K562 (cell line): Measurements from ENCODE around the gene BRMS1. TPM values are rescaled to one million over a fixed set of nuclear protein-coding genes. Genes with fewer than 3 reads are reported as not detected.
A peak's percentile ranks its signal among the peaks of the same experiment; 100 is the strongest.

Experiments used
- ATAC-seq: fragments of 200-7000 bp; cut with Tn5 transposase; 3 replicates; pipeline ENCODE4 v1.9.1; 2020; ENCODE audit warnings: moderate library complexity
- BruUV-seq: library from RNA; stranded (reverse); fragments of 400-500 nt; replicated peaks from 2 replicates; lab custom pipeline; 2021; lab: Mats Ljungman, UMichigan
- CTCF ChIA-PET: fragments of 300-600 bp; formaldehyde crosslinking; extraction: SDS; loops from one replicate; lab custom pipeline; 2021; ENCODE audit warnings: low intra/inter-chr PET ratio; lab: Yijun Ruan, JAX
- POLR2A ChIA-PET: fragments of 300-600, 350-650 bp; sonication (Branson Sonifier 250); formaldehyde crosslinking; extraction: SDS; loops from one replicate; lab custom pipeline; 2021; ENCODE audit warnings: antibody characterized with exemption, inconsistent platforms; lab: Yijun Ruan, JAX
- DNase-seq, 4 experiments: peaks; one replicate each; pipeline versions ENCODE4 v3.0.0 to v3.0.0-alpha.2; 2011 to 2018; ENCODE audit warnings: low spot score in 3 of 4, mixed read lengths in 3 of 4; ENCODE audit errors: extremely low read depth in 1 of 4
- FAIRE-seq: peaks from 2 replicates; lab custom pipeline; 2011; peaks lifted over from hg19 to GRCh38; lab: Jason Lieb, UNC
- H2AFZ ChIP-seq: 2 replicates; pipeline ENCODE4 v1.6.0; 2011; ENCODE audit warnings: low read depth, low read length, control low read depth, inconsistent platforms
- H3K27ac ChIP-seq: fragments of 200-600 bp; 3 replicates; pipeline ENCODE4 v1.8.0; 2011; ENCODE audit warnings: low read depth, mild to moderate bottlenecking, control low read depth, inconsistent platforms, low read length, moderate library complexity, mixed read lengths; ENCODE audit errors: extremely low read depth
- H3K27me3 ChIP-seq, 2 experiments: fragments of 300-600 bp in 1 of 2; 2 replicates in 1 of 2; 3 replicates in 1 of 2; pipeline versions ENCODE4 v1.6.0 to v1.8.0; 2011; ENCODE audit warnings: inconsistent platforms in 2 of 2, low read length in 2 of 2, mild to moderate bottlenecking in 1 of 2, mixed read lengths in 1 of 2, moderate library complexity in 1 of 2; ENCODE audit not compliant: control insufficient read depth in 2 of 2, insufficient read depth in 2 of 2
- H3K36me3 ChIP-seq: fragments of 300-600 bp; 3 replicates; pipeline ENCODE4 v1.8.0; 2011; ENCODE audit warnings: mild to moderate bottlenecking, low read length, inconsistent platforms; ENCODE audit not compliant: control insufficient read depth, insufficient read depth
- H3K4me1 ChIP-seq, 2 experiments: fragments of 200-600 bp in 1 of 2; replicated peaks in 1 of 2; 2 replicates in 1 of 2; 3 replicates in 1 of 2; pipeline versions ENCODE4 v1.5.1 to v1.8.0; 2011; ENCODE audit warnings: inconsistent platforms in 2 of 2, low read length in 2 of 2, mild to moderate bottlenecking in 1 of 2, mixed read lengths in 1 of 2, moderate library complexity in 1 of 2; ENCODE audit not compliant: control insufficient read depth in 2 of 2, insufficient read depth in 2 of 2
- H3K4me2 ChIP-seq: 2 replicates; pipeline ENCODE4 v1.6.1; 2011; ENCODE audit warnings: low read length, control low read depth, inconsistent platforms, mixed read lengths; ENCODE audit not compliant: insufficient read depth
- H3K4me3 ChIP-seq: fragments of 200-600 bp; sonication (generic), shearing (Covaris generic); 2 replicates; pipeline ENCODE4 v1.5.1; 2016; ENCODE audit warnings: control low read depth, inconsistent platforms
- H3K79me2 ChIP-seq: fragments of 200-600 bp; 3 replicates; pipeline ENCODE4 v1.8.0; 2011; ENCODE audit warnings: low read length, inconsistent platforms; ENCODE audit not compliant: control insufficient read depth, insufficient read depth
- H3K9ac ChIP-seq, 2 experiments: 2 replicates each; pipeline versions ENCODE4 v1.6.0 to v1.6.1; 2011; ENCODE audit warnings: low read depth in 2 of 2, low read length in 2 of 2, control low read depth in 1 of 2, inconsistent platforms in 1 of 2, mild to moderate bottlenecking in 1 of 2, mixed read lengths in 1 of 2; ENCODE audit not compliant: insufficient read depth in 1 of 2
- H3K9me1 ChIP-seq: one replicate; pipeline ENCODE4 v1.6.0; 2011; ENCODE audit warnings: inconsistent platforms, mild to moderate bottlenecking, low read length, moderate library complexity; ENCODE audit not compliant: control insufficient read depth, insufficient read depth
- H3K9me3 ChIP-seq: replicated peaks from 2 replicates; pipeline ENCODE4 v1.5.1; 2011; ENCODE audit warnings: low read depth, low read length, inconsistent platforms; ENCODE audit not compliant: control insufficient read depth, insufficient read depth
- H4K20me1 ChIP-seq: replicated peaks from 2 replicates; pipeline ENCODE4 v1.6.1; 2011; ENCODE audit warnings: low read length, inconsistent platforms, mixed read lengths; ENCODE audit not compliant: control insufficient read depth, insufficient read depth
- CBFA2T2 ChIP-seq: fragments of 450-650 bp; conservative IDR thresholded peaks from 2 replicates; pipeline ENCODE4 v1.6.1; 2017; ENCODE audit warnings: mild to moderate bottlenecking
- CBFA2T3 ChIP-seq: fragments of 450-650 bp; IDR thresholded peaks from 2 replicates; pipeline ENCODE4 v1.6.1; 2017
- DIDO1 ChIP-seq: fragments of 450-650 bp; IDR thresholded peaks from 2 replicates; pipeline ENCODE4 v1.6.1; 2016; ENCODE audit warnings: low read depth, missing biosample characterization, missing genetic modification characterization
- FOXA3 ChIP-seq, 2 experiments: fragments of 450-650 bp in 1 of 2; sonication (generic) in 1 of 2; formaldehyde crosslinking; IDR thresholded peaks in 1 of 2; conservative IDR thresholded peaks in 1 of 2; 2 replicates each; pipeline versions ENCODE4 v1.4.0 to v1.8.0; 2020 to 2022; ENCODE audit warnings: mild to moderate bottlenecking in 2 of 2, missing genetic modification reagents in 1 of 2
- FOXK2 ChIP-seq, 2 experiments: fragments of 450-650 bp; IDR thresholded peaks in 1 of 2; conservative IDR thresholded peaks in 1 of 2; 2 replicates each; pipeline ENCODE4 v1.6.1; 2016; ENCODE audit warnings: low read depth in 2 of 2, mild to moderate bottlenecking in 1 of 2
- HEY1 ChIP-seq: fragments of 250-450 bp; sonication (Bioruptor Pico); IDR thresholded peaks from 2 replicates; pipeline ENCODE4 v1.5.0; 2020; ENCODE audit warnings: mild to moderate bottlenecking, moderate library complexity, borderline replicate concordance
- HMG20A ChIP-seq: fragments of 450-650 bp; formaldehyde crosslinking; conservative IDR thresholded peaks from 2 replicates; pipeline ENCODE4 v1.4.0; 2020; ENCODE audit warnings: mild to moderate bottlenecking, mixed read lengths
- KDM1A ChIP-seq, 2 experiments: fragments of 450-650 bp; IDR thresholded peaks; 2 replicates each; pipeline ENCODE4 v1.6.1; 2016; ENCODE audit warnings: mild to moderate bottlenecking in 2 of 2
- L3MBTL2 ChIP-seq: fragments of 450-650 bp; IDR thresholded peaks from 2 replicates; pipeline ENCODE4 v1.6.1; 2016; ENCODE audit warnings: mild to moderate bottlenecking, moderate library complexity
- MAX ChIP-seq: sonication (generic); formaldehyde crosslinking; IDR thresholded peaks from 2 replicates; pipeline ENCODE4 v1.9.0; 2022; ENCODE audit warnings: mild to moderate bottlenecking, missing genetic modification reagents
- MTA3 ChIP-seq: fragments of 450-650 bp; formaldehyde crosslinking; IDR thresholded peaks from 2 replicates; pipeline ENCODE4 v1.6.1; 2017; ENCODE audit warnings: mild to moderate bottlenecking, borderline replicate concordance
- MXD1 ChIP-seq: fragments of 250-450 bp; sonication (Bioruptor Pico); IDR thresholded peaks from 2 replicates; pipeline ENCODE4 v1.8.0; 2021; ENCODE audit warnings: borderline replicate concordance, mild to moderate bottlenecking, moderate library complexity; ENCODE audit not compliant: poor library complexity, severe bottlenecking
- NBN ChIP-seq: fragments of 450-650 bp; IDR thresholded peaks from 2 replicates; pipeline ENCODE4 v1.6.1; 2016; ENCODE audit warnings: low read depth, mild to moderate bottlenecking
- NFATC3 ChIP-seq: fragments of 450-650 bp; IDR thresholded peaks from 2 replicates; pipeline ENCODE4 v1.6.1; 2017; ENCODE audit warnings: mild to moderate bottlenecking
- SMARCA4 ChIP-seq: fragments of 450-650 bp; IDR thresholded peaks from 2 replicates; pipeline ENCODE4 v1.6.1; 2016
- SP1 ChIP-seq: sonication (generic); formaldehyde crosslinking; IDR thresholded peaks from 2 replicates; pipeline ENCODE4 v1.8.1; 2022; ENCODE audit warnings: mild to moderate bottlenecking, missing genetic modification reagents
- ZFX ChIP-seq: sonication (generic); formaldehyde crosslinking; IDR thresholded peaks from 2 replicates; pipeline ENCODE4 v1.8.0; 2022; ENCODE audit warnings: mild to moderate bottlenecking, missing genetic modification reagents, moderate library complexity
- WGBS: fragments of 100-300 bp; shearing (Covaris generic); methylation state at CpG from one replicate; pipeline ENCODE4 v1.1.6; 2016; ENCODE audit warnings: low coverage, mixed read lengths; ENCODE audit not compliant: insufficient coverage; ENCODE audit errors: missing lambda C conversion rate; 5-methylcytosine and 5-hydroxymethylcytosine counted together
- in situ Hi-C: fragments of 300-500 bp; cut with MboI; formaldehyde crosslinking; loops from 4 replicates; pipeline ENCODE4 v1.15.0; 2018; ENCODE audit warnings: inconsistent platforms, mixed read lengths
- intact Hi-C: fragments of 100-400 bp; cut with micrococcal nuclease; formaldehyde crosslinking; loops from 2 replicates; pipeline ENCODE4 v1.14.2; 2022
- polyA plus RNA-seq, 8 experiments: library from polyadenylated mRNA; depleted of rRNA in 4 of 8; stranded (reverse) in 5 of 8; unstranded in 3 of 8; fragments of >200 nt; fragmentation: Nextera tagmentation in 2 of 8; fragmentation: Illumina TruSeq in 1 of 8; extraction: Ambion mirVana in 2 of 8; extraction: Trizol in 1 of 8; gene quantifications; 2 replicates each; pipeline versions ENCODE4 v1.2.1 to v1.2.3, GENCODE V29; 2011 to 2014; ENCODE audit warnings: inconsistent platforms in 1 of 8, missing spikeins in 1 of 8
- total RNA-seq, 7 experiments: library from RNA; depleted of rRNA in 6 of 7; stranded (reverse); fragments of >200 nt in 6 of 7; fragmentation: Illumina TruSeq in 2 of 7; extraction: Trizol in 2 of 7; gene quantifications; 2 replicates each; pipeline versions ENCODE4 v1.2.1 to v1.2.3, GENCODE V29; 2011 to 2021; ENCODE audit warnings: low replicate concordance in 1 of 7
- TF ChIP-seq, protein P1 (sequence below), 3 experiments: fragments of 200-800 bp in 1 of 3; fragments of 250-450 bp in 1 of 3; fragments of 450-650 bp in 1 of 3; sonication (Bioruptor Pico) in 1 of 3; sonication (Bioruptor generic) in 1 of 3; formaldehyde crosslinking in 1 of 3; IDR thresholded peaks; 2 replicates each; pipeline versions ENCODE4 v1.6.1 to v1.8.0; 2016 to 2022; ENCODE audit warnings: mild to moderate bottlenecking in 2 of 3, missing genetic modification characterization in 2 of 3, missing compliant biosample characterization in 1 of 3, moderate library complexity in 1 of 3

The BRMS1 gene
- total and polyA plus RNA-seq, 9 of the 15 experiments (the other 6 are each of a cell fraction or from before 2014, with no cell fraction given): 2.2 to 78.8 (median 33.4) TPM

DNA sequence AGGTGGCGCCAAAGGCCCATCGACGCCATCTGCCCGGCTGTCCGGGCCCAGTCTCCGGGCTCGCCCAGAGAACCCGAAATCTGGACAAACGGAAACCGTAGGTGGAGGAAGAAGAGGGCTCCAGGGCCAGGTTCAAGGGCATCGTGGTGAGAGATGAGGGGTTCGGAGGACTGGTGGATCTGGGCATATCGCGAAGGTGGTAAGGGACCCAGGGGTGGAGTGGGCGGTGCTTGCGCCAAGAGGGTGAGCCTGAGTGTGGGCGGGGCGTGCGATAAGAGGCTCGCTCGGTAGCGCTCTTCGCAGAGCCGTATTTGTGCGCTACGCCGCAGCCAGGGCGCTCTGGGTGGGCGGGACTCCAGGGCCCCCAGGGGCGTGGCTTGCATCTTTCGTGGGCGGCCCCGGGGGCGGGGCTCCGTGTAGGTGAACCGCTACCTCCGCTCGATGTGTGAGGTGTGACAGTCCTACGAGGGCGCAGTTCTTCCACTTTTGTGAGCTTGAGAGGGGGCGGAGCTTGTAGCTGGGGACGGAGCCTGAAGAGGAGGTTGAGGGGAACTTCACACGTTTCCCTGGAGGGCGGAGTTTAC lies 32.8 kb downstream of the BRMS1 start:
- H3K27me3 ChIP-seq: no peaks in the 10 kb centered on the region
- no peaks in the 10 kb centered on the region for H3K9me3 ChIP-seq
- no peaks in the 10 kb centered on the region for H3K9me1 ChIP-seq
- in situ Hi-C loops (no loop called here), intact Hi-C loops (loop anchor here (1.0 to 2.0 kb wide), 3 partner anchors 16 to 77 kb away; partner anchors contain the start of gene RIN1)
- peaks cover 23 to 59% of the 10 kb centered on the region in 2 experiments for H3K4me1 ChIP-seq
- no peaks in the 10 kb centered on the region for H3K36me3 ChIP-seq
- H3K27ac ChIP-seq: peak overlapping the region; percentile 44; the same call in 2 of the 3 replicates
- ChIA-PET CTCF (interaction anchor here (0.7 to 2.9 kb wide), 9 partner anchors 10 to 366 kb away, joined by 3 to 37 read pairs (median 4); partner anchors contain the start of genes MRPL11, RBM4B and RIN1), POLR2A (interaction anchor here (0.5 to 2.6 kb wide), 17 partner anchors 10 to 543 kb away, joined by 3 to 16 read pairs (median 4); partner anchors contain the start of genes PELI3 and YIF1A)
- WGBS: 0% methylated on average over 42 of the region's 44 CpGs
- H3K4me3 ChIP-seq: peak overlapping the region; percentile 49
- peak; percentile 90 to 94 (median 90) for DNase-seq
- no TSS peak for BruUV-seq
- no peaks in the 10 kb centered on the region for H3K79me2 ChIP-seq
- H4K20me1 ChIP-seq: no peaks in the 10 kb centered on the region
- H2AFZ ChIP-seq: peak overlapping the region; percentile 98
- no peak for FAIRE-seq
- peak overlapping the region; percentile 85 for H3K4me2 ChIP-seq
- H3K9ac ChIP-seq: peak overlapping the region; percentile 38 to 89
- ATAC-seq: peak; percentile 88
- TF ChIP-seq FOXK2 (conservative IDR thresholded peaks at IDR 0.05 in 1 of 2, IDR thresholded peaks at IDR 0.05 in 1 of 2; ENCODE audit: low read depth in 2 of 2) (peak in 1 of 2 experiments; percentile 43; a peak in 2 of 4 replicates), SP1 (CRISPR knock-in tag) (peak; percentile 98), MXD1 (CRISPR knock-in tag) (no peak), DIDO1 (tag) (no peak), FOXA3 (CRISPR knock-in tag; conservative IDR thresholded peaks at IDR 0.05 in 1 of 2, IDR thresholded peaks at IDR 0.05 in 1 of 2) (peak in 1 of 2 experiments; percentile 71; a peak in 1 of 4 replicates), KDM1A (IDR thresholded peaks at IDR 0.05) (peak; percentile 92 to 94), SMARCA4 (peak; percentile 64; the same call in 1 of the 2 replicates), L3MBTL2 (peak; percentile 82), NFATC3 (peak; percentile 99), MAX (peak; percentile 98), CBFA2T2 (no peak), NBN (peak; percentile 75; the same call in 1 of the 2 replicates), CBFA2T3 (0 out of 2 replicates have a peak, but pooled peaks have one; percentile 13), ZFX (CRISPR knock-in tag) (peak; percentile 96), HMG20A (CRISPR knock-in tag) (no peak), MTA3 (peak; percentile 90; the same call in 1 of the 2 replicates), HEY1 (CRISPR knock-in tag) (peak; percentile 29; the same call in 1 of the 2 replicates)
- TF ChIP-seq, protein P1, sequence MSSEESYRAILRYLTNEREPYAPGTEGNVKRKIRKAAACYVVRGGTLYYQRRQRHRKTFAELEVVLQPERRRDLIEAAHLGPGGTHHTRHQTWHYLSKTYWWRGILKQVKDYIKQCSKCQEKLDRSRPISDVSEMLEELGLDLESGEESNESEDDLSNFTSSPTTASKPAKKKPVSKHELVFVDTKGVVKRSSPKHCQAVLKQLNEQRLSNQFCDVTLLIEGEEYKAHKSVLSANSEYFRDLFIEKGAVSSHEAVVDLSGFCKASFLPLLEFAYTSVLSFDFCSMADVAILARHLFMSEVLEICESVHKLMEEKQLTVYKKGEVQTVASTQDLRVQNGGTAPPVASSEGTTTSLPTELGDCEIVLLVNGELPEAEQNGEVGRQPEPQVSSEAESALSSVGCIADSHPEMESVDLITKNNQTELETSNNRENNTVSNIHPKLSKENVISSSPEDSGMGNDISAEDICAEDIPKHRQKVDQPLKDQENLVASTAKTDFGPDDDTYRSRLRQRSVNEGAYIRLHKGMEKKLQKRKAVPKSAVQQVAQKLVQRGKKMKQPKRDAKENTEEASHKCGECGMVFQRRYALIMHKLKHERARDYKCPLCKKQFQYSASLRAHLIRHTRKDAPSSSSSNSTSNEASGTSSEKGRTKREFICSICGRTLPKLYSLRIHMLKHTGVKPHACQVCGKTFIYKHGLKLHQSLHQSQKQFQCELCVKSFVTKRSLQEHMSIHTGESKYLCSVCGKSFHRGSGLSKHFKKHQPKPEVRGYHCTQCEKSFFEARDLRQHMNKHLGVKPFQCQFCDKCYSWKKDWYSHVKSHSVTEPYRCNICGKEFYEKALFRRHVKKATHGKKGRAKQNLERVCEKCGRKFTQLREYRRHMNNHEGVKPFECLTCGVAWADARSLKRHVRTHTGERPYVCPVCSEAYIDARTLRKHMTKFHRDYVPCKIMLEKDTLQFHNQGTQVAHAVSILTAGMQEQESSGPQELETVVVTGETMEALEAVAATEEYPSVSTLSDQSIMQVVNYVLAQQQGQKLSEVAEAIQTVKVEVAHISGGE (CRISPR knock-in tag; IDR thresholded peaks at IDR 0.05): 0 out of 6 replicates have a peak, but pooled peaks of 1 of the 3 experiments have one; percentile 25
